SJSA1 (cell line): ENCODE measurements around the gene RASD2. TPM values are rescaled to one million over a fixed set of nuclear protein-coding genes. Genes with fewer than 3 reads are reported as not detected.

Experiments
- DNase-seq, 2 experiments: peaks; one replicate each; pipeline ENCODE4 v3.0.0-alpha.2; 2015 to 2020; ENCODE audit warnings: low spot score in 2 of 2, low read depth in 1 of 2
- H3K27ac ChIP-seq: fragments of 250-450 bp; sonication (Bioruptor Pico); 2 replicates; pipeline ENCODE4 v1.5.1; 2020; ENCODE audit warnings: mild to moderate bottlenecking, moderate library complexity
- H3K27me3 ChIP-seq: fragments of 250-450 bp; sonication (Bioruptor Pico); replicated peaks from 2 replicates; pipeline ENCODE4 v1.5.1; 2020; ENCODE audit warnings: mild to moderate bottlenecking, moderate library complexity
- H3K36me3 ChIP-seq: fragments of 250-450 bp; sonication (Bioruptor Pico); 2 replicates; pipeline ENCODE4 v1.5.1; 2020; ENCODE audit warnings: mild to moderate bottlenecking
- H3K4me1 ChIP-seq: fragments of 250-450 bp; sonication (Bioruptor Pico); replicated peaks from 2 replicates; pipeline ENCODE4 v1.6.1; 2021; ENCODE audit warnings: mild to moderate bottlenecking
- H3K4me3 ChIP-seq: fragments of 250-450 bp; sonication (Bioruptor Pico); 2 replicates; pipeline ENCODE4 v1.5.1; 2020; ENCODE audit warnings: mild to moderate bottlenecking
- H3K9me3 ChIP-seq: fragments of 250-450 bp; sonication (Bioruptor Pico); replicated peaks from 2 replicates; pipeline ENCODE4 v1.5.1; 2020; ENCODE audit warnings: mild to moderate bottlenecking
- total RNA-seq: library from RNA; depleted of rRNA; stranded (reverse); fragments of >200 nt; shearing (Covaris generic); gene quantifications from 2 replicates; pipeline ENCODE4 v1.2.3, GENCODE V29; 2014

Gene RASD2
- total RNA-seq, 1 experiment from 2014 or later = not detected

- Histone ChIP-seq H3K9me3 (no peaks in the 10 kb centered on the region), H3K27me3 (peaks cover 27% of the 10 kb centered on the region), H3K27ac (no peak overlapping the region), H3K4me3 (peak overlapping the region; percentile 39), H3K4me1 (peaks cover 17% of the 10 kb centered on the region), H3K36me3 (no peaks in the 10 kb centered on the region)
- DNase-seq = no peak
These were observed 579 bp upstream of the RASD2 start for GRCh38 chr22:35539910-35540594.

- DNase-seq = no peak
- no peaks in the 10 kb centered on the region for H3K9me3 ChIP-seq
- H3K36me3 ChIP-seq = no peaks in the 10 kb centered on the region
- peaks cover 17% of the 10 kb centered on the region for H3K4me1 ChIP-seq
- no peak overlapping the region for H3K4me3 ChIP-seq
- no peak overlapping the region for H3K27ac ChIP-seq
- peaks cover 27% of the 10 kb centered on the region for H3K27me3 ChIP-seq
These were observed 670 bp downstream of the RASD2 start for GRCh38 chr22:35541254-35541748.

GRCh38 chr22:35542157-35542938 is 1.7 kb downstream of the RASD2 start:
- Histone ChIP-seq H3K27ac (no peak overlapping the region), H3K4me3 (no peak overlapping the region), H3K9me3 (no peaks in the 10 kb centered on the region), H3K27me3 (peaks cover 27% of the 10 kb centered on the region), H3K4me1 (peaks cover 17% of the 10 kb centered on the region), H3K36me3 (no peaks in the 10 kb centered on the region)
- no peak for DNase-seq

GRCh38 chr22:35542939-35543516 is 2.4 kb downstream of the RASD2 start:
- Histone ChIP-seq H3K4me1 (peaks cover 17% of the 10 kb centered on the region), H3K36me3 (no peaks in the 10 kb centered on the region), H3K9me3 (no peaks in the 10 kb centered on the region), H3K4me3 (no peak overlapping the region), H3K27me3 (peaks cover 27% of the 10 kb centered on the region), H3K27ac (no peak overlapping the region)
- DNase-seq = no peak

- H3K27me3 ChIP-seq = peaks cover 27% of the 10 kb centered on the region
- H3K36me3 ChIP-seq = no peaks in the 10 kb centered on the region
- no peak overlapping the region for H3K4me3 ChIP-seq
- no peaks in the 10 kb centered on the region for H3K9me3 ChIP-seq
- H3K4me1 ChIP-seq = peaks cover 17% of the 10 kb centered on the region
- H3K27ac ChIP-seq = no peak overlapping the region
- DNase-seq = no peak
These were observed 3.1 kb downstream of the RASD2 start for GRCh38 chr22:35543702-35544101.

- Histone ChIP-seq H3K36me3 (no peaks in the 10 kb centered on the region), H3K4me1 (peaks cover 17% of the 10 kb centered on the region), H3K27me3 (peaks cover 27% of the 10 kb centered on the region), H3K9me3 (no peaks in the 10 kb centered on the region), H3K27ac (no peak overlapping the region), H3K4me3 (no peak overlapping the region)
- no peak for DNase-seq
These were observed 3.6 kb downstream of the RASD2 start for GRCh38 chr22:35544189-35544588.

GRCh38 chr22:35544827-35545226 is 4.2 kb downstream of the RASD2 start:
- H3K9me3 ChIP-seq = no peaks in the 10 kb centered on the region
- no peaks in the 10 kb centered on the region for H3K36me3 ChIP-seq
- no peak overlapping the region for H3K4me3 ChIP-seq
- no peak overlapping the region for H3K27ac ChIP-seq
- H3K27me3 ChIP-seq = peaks cover 27% of the 10 kb centered on the region
- DNase-seq = no peak
- peaks cover 14% of the 10 kb centered on the region for H3K4me1 ChIP-seq

- peaks cover 13% of the 10 kb centered on the region for H3K27me3 ChIP-seq
- H3K27ac ChIP-seq = no peak overlapping the region
- H3K4me1 ChIP-seq = no peaks in the 10 kb centered on the region
- H3K36me3 ChIP-seq = no peaks in the 10 kb centered on the region
- no peak for DNase-seq
- H3K9me3 ChIP-seq = no peaks in the 10 kb centered on the region
- H3K4me3 ChIP-seq = no peak overlapping the region
These were observed 6.3 kb downstream of the RASD2 start for GRCh38 chr22:35546886-35547285.

GRCh38 chr22:35547987-35548721 is 7.5 kb downstream of the RASD2 start:
- Histone ChIP-seq H3K4me3 (no peak overlapping the region), H3K36me3 (no peaks in the 10 kb centered on the region), H3K27me3 (peaks cover 3% of the 10 kb centered on the region; the same call in 1 of the 2 replicates), H3K9me3 (no peaks in the 10 kb centered on the region), H3K4me1 (no peaks in the 10 kb centered on the region), H3K27ac (no peak overlapping the region)
- DNase-seq = no peak

GRCh38 chr22:35548722-35549112 is 8.1 kb downstream of the RASD2 start:
- no peak for DNase-seq
- Histone ChIP-seq H3K27ac (no peak overlapping the region), H3K36me3 (no peaks in the 10 kb centered on the region), H3K4me1 (no peaks in the 10 kb centered on the region), H3K4me3 (no peak overlapping the region), H3K27me3 (no peaks in the 10 kb centered on the region; the same call in 1 of the 2 replicates), H3K9me3 (no peaks in the 10 kb centered on the region)

GRCh38 chr22:35549328-35549727 is 8.7 kb downstream of the RASD2 start:
- H3K4me1 ChIP-seq = no peaks in the 10 kb centered on the region
- no peaks in the 10 kb centered on the region for H3K9me3 ChIP-seq
- no peaks in the 10 kb centered on the region; the same call in 1 of the 2 replicates for H3K27me3 ChIP-seq
- no peak for DNase-seq
- H3K4me3 ChIP-seq = no peak overlapping the region
- H3K36me3 ChIP-seq = no peaks in the 10 kb centered on the region
- no peak overlapping the region for H3K27ac ChIP-seq

GRCh38 chr22:35551549-35552177 is 11.0 kb downstream of the RASD2 start:
- no peaks in the 10 kb centered on the region for H3K27me3 ChIP-seq
- no peak overlapping the region for H3K27ac ChIP-seq
- H3K36me3 ChIP-seq = no peaks in the 10 kb centered on the region
- no peak overlapping the region for H3K4me3 ChIP-seq
- DNase-seq = no peak
- no peaks in the 10 kb centered on the region for H3K4me1 ChIP-seq
- H3K9me3 ChIP-seq = no peaks in the 10 kb centered on the region

GRCh38 chr22:35552196-35552842 is 11.7 kb downstream of the RASD2 start:
- Histone ChIP-seq H3K9me3 (no peaks in the 10 kb centered on the region), H3K36me3 (no peaks in the 10 kb centered on the region), H3K27ac (no peak overlapping the region), H3K27me3 (no peaks in the 10 kb centered on the region), H3K4me1 (no peaks in the 10 kb centered on the region), H3K4me3 (no peak overlapping the region)
- DNase-seq = peak in 1 of 2 experiments; percentile 19
